DMS 273 (cell line): ENCODE data around the gene GALNT14.

ENCODE experiments used
- DNase-seq: peaks from one replicate; lab custom pipeline; 2025; ENCODE audit not compliant: unreplicated experiment; lab: John Stamatoyannopoulos, UW

The GALNT14 gene

DNA sequence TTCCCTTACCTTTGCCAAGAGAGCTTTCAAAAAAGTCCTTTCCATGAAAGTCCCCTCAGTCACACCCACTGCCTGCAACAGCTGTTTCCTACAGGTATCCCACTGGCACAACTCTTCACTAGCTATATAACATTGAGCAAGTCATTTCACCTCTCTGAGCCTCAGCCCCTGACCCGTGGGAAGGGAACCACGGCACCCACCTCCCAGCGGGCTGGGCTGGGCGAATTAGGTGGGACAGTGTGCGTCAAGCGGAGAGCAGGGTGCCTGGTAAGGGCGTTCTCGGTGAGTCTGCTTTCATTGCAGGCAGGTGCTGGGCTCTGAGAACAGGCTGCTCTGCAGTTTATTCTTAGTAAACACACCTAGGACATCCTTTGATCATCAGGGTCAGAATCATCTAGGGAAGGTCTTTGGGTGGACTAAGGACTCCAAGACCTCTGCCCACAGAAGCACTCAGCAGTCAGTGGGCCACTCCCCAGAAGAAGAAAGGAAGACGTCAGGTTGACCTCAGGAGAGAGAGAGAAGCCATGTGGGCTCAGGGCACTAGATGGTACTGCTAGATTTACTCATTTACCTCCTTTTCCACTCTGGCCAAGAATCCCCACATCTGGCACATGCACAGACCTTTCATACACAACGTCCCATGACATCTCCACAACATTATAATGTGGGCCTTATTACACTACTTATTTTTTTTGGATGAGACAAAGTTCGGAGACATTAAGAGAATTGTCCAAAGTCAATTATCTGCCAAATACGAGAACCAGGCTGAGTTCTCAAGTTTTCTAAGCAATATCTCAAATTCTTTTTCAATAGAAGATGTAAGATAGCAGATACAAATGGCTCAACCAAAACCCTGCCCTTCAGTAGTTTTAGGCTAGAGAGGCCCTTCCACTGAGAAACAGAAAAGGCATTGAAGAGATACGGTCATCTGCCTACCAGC, 79.9 kb downstream of the GALNT14 start:
- DNase-seq = no peak

DNA sequence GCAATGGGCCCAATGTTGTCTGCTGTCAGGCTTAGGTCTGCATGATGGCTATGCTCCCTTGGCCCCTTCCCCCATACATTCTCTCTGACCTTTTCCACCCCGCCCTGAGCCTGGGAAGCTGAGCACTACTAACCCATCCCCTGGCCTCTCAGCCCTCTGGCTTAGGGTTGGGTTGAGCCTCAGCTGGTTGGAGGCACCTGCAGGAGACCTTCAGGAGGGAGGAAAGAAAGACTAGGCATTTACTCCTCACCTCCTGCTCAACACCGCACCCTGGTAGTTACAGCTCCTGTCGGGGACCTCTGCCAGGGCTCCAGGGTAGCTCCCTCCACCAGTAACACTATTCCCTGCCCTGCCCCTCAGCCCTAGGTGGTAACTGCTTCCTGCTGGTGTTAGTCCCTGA, 80.5 kb downstream of the GALNT14 start:
- DNase-seq = no peak

- no peak for DNase-seq
Observed at GRCh38 chr2:31055938-31056337, 82.3 kb downstream of the GALNT14 start.

GRCh38 chr2:31054842-31055388, 83.3 kb downstream of the GALNT14 start:
- DNase-seq = no peak

DNA sequence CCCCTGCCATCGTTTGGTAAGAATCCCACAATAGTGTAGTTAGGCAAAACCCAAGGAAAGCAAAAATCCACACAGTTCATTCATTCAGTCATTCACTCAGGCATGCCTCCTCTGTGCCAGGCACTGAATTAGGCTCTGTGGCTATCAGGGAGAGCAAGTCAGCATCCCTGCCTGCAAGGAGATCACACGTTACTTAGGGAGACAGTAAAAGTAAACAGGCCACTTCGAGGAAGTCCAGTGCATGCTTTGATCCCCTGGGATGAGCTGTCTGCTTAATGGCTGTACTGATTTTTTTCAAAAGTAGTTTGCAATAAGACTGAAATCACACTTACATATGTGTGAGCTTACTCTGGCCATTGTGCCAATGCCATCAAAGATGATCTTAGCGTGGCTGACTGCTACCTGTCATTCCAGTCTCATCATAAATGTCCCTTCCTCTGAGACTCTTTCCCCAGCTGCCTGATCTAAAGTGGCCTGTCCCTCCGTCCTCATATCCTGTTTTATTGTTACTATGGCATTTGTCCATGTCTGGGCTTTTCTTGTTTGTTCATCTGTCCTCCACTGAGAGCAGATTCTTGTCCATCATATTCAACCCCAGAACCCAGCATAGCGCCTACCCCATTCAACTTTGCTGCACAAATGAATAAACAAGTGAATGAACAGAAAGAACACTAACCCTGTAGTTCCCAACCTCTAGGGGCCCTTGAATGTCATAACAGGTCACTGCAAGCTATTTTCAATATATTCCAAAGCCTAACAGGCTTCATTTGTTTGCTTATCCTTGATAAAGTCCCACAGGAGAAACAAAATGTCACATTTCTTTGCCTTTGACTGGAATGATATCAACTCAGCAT, 84.1 kb downstream of the GALNT14 start:
- DNase-seq = no peak

DNA sequence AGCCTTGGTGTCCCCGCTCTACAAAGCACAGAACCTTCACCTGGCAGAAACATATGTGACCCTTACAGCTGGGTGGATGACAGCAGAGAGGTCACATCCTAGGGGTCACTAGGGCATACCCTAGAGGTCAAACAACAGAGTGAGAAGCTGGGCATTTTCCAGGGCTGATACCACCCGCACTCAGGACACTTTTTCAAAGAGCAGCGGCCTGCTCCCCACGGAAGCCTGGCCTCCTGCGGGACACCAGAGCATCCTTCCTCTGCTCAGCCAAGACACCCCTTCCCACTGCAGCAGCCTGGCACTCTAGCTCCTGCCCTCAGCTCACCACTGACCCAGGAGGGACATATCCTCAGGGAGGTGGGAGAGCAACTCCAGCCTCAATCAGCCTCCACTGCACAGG, 86.0 kb downstream of the GALNT14 start:
- no peak for DNase-seq

- DNase-seq = no peak
Observed at GRCh38 chr2:31051258-31052140, 86.7 kb downstream of the GALNT14 start.

- no peak for DNase-seq
Observed at GRCh38 chr2:31049916-31050588, 88.2 kb downstream of the GALNT14 start.

DNA sequence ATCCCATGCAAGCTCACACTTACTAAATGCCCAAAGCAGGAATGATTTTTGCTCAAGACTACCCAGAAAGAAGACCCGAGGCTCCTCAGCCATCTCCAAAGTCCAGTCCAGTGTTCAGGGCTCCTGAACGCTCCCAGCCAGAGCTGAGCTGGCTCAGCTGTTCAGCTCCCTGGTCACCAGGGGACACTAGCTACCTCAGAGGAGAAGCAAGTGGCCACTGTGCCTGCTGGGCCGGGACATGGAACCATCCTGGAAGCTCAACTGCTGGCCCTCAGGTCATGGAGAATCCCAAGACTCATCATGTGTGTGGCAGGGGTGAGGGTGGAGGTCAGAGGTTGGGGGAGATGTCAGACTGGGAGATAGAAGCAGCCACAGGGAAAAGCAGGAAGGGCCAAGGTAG, 89.0 kb downstream of the GALNT14 start:
- DNase-seq = no peak

- DNase-seq = no peak
Observed at GRCh38 chr2:31047599-31047998, 90.6 kb downstream of the GALNT14 start.

DNA sequence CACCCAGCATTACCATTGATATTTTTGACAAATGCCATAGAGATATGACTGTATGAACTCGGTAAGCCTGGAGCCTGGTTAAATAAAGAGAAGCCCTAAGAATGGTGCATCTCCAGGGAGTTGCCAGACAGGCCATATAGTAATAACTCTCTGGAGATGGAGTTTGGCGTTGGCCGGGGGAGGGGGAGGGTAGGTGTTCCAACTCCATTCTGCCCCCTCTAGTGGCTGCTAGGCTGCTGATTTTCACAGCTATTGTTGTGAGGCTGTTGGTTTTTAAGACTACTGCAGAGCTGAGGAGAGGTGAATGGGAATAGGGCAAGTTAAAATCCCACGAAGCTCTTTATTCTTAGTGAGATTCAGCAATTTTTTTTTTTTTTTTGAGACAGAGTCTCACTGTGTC, 99.9 kb downstream of the GALNT14 start:
- no peak for DNase-seq

DNA sequence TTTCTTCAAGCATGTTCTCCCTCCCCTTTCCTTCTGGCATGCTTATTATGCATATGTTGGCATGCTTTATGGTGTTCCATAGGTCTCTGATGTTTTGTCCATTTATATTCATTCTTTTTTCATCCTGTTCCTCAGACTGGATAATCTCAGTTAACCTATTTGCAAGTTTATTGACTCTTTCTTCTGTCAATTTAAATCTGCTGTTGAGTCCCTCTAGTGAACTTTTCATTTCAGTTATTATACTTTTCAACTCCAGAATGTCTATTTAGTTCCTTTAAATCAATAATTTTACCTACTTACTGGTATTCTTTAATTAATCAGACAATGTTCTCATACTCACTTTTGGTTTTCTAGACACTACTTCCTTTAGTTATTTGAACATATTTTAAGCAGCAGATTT, 101.2 kb downstream of the GALNT14 start:
- no peak for DNase-seq

GRCh38 chr2:31033032-31033431, 105.2 kb downstream of the GALNT14 start:
- DNase-seq = no peak

- DNase-seq = no peak
Observed at GRCh38 chr2:31032475-31032874, 105.8 kb downstream of the GALNT14 start.

GRCh38 chr2:31031132-31031706, 107.0 kb downstream of the GALNT14 start:
- DNase-seq = no peak

DNA sequence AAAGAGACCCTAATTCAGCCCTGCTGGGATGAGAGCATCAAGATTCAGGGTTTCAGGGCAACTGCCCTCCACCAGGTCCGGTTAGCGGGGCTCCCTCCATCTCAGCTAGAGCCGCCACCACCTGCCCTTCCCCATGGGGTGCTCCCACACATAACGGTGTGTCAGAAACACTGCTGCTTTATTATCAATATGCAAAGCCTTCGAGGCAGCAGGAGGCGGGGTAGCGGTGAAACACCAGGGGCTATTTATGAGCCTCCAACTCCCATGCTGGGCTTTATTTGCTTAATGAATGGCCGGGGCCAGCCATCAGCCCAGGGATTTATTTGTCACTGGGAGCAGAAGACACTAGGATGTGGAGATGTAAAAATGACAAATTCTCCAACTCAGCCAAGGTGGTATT, 109.8 kb downstream of the GALNT14 start:
- DNase-seq = no peak

DNA sequence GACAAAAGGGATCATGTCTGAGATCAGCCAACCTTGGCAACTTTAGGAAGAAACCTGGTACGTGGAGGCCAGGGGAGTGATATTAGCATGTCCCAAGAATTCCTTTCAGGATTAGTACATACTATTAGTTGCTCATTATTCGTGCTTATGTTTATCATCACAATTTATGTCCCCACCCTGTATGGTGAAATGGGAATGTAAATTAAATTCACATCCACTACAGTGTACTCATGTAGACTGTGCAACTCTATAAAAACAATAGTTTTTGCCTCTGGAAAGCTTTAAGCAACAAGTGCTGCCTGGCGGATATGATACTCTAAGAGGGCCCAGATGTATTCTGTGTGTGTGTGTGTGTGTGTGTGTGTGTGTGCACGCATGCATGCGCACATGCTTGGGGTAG, 110.7 kb downstream of the GALNT14 start:
- no peak for DNase-seq

- peak; percentile 11 for DNase-seq
Observed at GRCh38 chr2:31023541-31023940, 114.7 kb downstream of the GALNT14 start.

- no peak for DNase-seq
Observed at GRCh38 chr2:31020713-31021112, 117.5 kb downstream of the GALNT14 start.

DNA sequence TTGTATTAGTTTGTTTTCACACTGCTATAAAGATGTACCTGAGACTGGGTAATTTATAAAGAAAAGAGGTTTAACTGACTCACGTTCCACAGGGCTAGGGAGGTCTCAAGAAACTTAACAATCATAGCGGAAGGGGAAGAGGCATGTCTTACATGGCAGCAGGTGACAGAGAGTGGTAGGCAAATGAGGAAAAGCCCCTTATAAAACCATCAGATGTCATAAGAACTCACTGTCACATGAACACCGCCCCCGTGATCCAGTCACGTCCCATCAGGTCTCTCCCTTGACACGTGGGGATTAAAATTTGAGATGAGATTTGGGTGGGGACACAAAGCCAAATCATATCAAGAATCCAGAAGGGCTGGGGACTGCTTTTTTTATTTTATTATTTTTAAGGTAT, 120.0 kb downstream of the GALNT14 start:
- DNase-seq = no peak
